GM12865 (cell line): ENCODE measurements around the gene C6orf89.

ENCODE experiments used
- DNase-seq: peaks from one replicate; pipeline ENCODE4 v3.0.0; 2010; ENCODE audit warnings: low read depth
- H3K4me3 ChIP-seq: 2 replicates; pipeline ENCODE4 v1.5.1; 2011; ENCODE audit warnings: mild to moderate bottlenecking, low read depth, low read length, control low read depth
- TF ChIP-seq, protein P1 (sequence below): IDR thresholded peaks from 2 replicates; pipeline ENCODE4 v1.5.1; 2011; ENCODE audit warnings: low read length, control low read depth, low read depth, inconsistent platforms; ENCODE audit not compliant: insufficient read depth; ENCODE audit errors: missing control alignments

C6orf89 gene

DNA sequence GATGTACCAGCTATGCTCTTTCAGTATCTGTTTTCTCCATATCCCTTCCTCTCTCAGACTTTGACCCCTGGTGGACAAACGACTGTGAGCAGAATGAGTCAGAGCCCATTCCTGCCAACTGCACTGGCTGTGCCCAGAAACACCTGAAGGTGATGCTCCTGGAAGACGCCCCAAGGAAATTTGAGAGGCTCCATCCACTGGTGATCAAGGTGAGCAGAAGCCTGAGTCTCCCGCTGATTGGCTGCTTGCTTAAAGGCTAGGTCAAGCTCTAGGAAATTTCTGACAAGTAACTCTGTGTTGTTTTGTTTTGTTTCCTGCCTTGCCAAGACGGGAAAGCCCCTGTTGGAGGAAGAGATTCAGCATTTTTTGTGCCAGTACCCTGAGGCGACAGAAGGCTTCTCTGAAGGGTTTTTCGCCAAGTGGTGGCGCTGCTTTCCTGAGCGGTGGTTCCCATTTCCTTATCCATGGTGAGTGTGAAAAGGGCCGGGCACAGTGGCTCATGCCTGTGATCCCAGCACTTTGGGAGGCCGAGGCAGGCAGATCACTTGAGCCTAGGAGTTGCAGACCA, 28.6 kb downstream of the C6orf89 start:
- TF ChIP-seq, protein P1, sequence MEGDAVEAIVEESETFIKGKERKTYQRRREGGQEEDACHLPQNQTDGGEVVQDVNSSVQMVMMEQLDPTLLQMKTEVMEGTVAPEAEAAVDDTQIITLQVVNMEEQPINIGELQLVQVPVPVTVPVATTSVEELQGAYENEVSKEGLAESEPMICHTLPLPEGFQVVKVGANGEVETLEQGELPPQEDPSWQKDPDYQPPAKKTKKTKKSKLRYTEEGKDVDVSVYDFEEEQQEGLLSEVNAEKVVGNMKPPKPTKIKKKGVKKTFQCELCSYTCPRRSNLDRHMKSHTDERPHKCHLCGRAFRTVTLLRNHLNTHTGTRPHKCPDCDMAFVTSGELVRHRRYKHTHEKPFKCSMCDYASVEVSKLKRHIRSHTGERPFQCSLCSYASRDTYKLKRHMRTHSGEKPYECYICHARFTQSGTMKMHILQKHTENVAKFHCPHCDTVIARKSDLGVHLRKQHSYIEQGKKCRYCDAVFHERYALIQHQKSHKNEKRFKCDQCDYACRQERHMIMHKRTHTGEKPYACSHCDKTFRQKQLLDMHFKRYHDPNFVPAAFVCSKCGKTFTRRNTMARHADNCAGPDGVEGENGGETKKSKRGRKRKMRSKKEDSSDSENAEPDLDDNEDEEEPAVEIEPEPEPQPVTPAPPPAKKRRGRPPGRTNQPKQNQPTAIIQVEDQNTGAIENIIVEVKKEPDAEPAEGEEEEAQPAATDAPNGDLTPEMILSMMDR, result peak; percentile 5
- DNase-seq, result no peak
- H3K4me3 ChIP-seq, result no peak overlapping the region

DNA sequence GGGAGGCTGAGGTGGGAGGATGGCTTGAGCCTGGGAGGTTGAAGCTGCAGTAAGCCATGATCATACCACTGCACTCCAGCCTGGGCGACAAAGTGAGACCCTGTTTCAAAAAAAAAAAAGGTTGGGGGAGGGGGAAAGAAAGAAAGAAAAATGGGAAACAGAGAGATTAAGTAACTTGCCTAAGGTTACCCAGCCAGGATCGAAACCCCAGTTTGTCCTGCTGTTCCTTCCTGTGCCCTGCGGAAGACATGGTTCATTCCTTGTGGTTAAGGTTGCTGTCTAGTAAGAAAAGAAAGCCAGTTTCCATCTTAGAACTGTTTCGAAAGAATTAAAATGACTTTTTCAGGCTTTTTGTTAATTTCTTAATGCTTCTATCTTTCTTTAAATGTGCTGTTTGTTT, 29.8 kb downstream of the C6orf89 start:
- no peak overlapping the region for H3K4me3 ChIP-seq
- DNase-seq, result no peak
- TF ChIP-seq, protein P1, result no peak

DNA sequence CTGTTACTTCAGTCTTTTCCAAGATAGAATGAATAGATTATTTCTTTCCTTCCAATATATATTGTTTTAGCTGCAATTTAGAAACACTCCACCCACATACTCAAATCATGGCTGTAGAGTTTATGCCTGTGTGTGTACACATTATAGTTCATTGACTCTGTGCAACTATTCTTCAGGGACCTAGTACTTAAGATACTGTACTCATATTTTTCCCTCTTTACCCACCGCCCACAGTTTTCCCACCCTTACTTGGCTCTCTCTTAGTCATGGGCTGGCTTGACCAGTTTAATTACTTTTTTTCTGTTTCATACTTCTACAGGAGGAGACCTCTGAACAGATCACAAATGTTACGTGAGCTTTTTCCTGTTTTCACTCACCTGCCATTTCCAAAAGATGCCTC, 30.4 kb downstream of the C6orf89 start:
- DNase-seq, result no peak
- H3K4me3 ChIP-seq, result no peak overlapping the region
- TF ChIP-seq, protein P1, result no peak

DNA sequence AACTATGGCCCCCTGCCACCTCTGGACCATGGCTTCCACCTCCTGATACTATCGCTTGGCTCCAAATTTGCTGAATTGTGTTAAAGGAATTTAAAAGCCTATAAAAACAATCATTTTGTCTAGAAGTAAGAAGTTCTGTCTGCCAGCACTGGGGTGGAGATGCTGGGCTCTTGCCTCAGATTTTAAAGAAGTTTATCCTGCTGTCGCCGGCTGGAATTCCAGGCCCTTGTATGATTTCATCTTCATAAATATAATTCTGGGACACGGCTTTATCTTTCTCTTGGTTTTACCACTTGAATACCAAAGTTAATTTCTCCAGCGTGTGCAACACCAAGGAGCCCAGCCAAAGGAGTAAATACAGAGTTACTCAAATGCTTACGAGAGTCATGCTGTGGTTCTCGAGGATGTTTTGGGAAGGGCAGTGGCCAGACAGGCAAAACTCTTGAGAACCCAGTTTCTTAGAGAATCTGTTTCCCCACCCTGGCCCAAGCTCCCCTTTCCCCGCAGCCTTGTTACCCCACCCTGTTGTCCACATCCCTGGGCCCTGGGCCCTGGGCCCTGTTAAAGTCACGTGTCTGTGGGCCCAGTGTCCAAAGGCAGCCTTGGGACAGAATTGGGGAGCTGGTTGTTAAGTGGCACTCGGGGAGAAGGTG, 31.9 kb downstream of the C6orf89 start:
- H3K4me3 ChIP-seq, result no peak overlapping the region
- TF ChIP-seq, protein P1, result no peak
- DNase-seq, result no peak

DNA sequence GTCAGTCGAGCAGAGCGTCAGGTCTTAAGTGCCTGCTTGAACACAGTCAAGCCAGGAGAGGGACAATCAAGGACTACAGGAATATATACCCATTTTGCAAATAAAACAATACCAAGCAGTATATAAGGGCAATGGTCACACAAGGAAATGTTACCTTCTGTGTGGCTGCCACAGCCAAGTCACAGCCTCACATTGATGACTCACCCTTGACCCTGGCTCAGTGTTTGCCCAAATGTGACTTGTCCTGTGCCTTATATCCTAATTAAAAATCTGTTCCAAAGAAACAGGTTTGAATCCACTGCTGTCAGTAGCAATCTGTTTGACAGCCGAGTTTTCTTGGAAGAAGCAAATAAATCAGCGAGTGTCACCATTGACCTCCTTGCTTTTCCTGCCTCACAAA, 34.3 kb downstream of the C6orf89 start:
- no peak for DNase-seq
- TF ChIP-seq, protein P1, result no peak
- no peak overlapping the region for H3K4me3 ChIP-seq

DNA sequence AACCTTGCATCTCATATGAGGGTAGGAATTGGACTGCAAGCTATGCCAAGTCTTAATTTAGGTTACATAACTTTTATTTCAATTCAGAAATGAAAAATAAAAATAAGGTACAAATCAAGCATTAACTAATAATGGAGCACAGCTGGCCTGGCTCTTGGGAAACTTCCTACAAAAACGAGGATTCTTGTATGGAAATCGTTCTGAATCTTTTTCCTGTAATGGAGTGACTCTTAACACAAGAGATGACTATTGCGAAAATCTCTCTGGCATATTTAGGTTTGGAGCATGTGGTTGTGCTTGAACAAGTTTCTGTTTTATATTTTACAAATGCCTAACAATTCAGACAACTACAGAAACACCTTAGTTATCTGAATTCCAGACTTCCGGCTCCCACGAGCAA, 34.8 kb downstream of the C6orf89 start:
- TF ChIP-seq, protein P1, result no peak
- no peak overlapping the region for H3K4me3 ChIP-seq
- DNase-seq, result no peak

DNA sequence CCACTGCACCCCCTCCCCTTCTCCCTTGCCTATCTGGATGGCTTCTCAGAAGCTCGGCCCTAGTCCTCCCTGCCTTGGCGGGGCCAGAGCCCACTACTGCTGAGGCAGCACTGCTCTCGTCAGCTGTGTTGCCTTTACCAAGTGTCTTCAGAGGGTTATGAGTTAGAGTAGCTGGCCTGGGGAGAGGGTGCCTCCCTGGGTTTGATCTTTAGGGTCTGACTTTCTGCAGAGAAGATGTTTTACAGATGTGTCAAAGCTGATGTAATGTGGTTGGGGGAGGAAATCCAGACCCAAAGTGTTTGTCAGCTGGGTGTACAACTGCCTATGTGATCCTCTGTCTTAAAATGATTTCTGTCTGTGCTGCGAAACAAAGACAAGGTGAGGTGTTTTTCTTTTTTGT, 38.4 kb downstream of the C6orf89 start:
- no peak overlapping the region for H3K4me3 ChIP-seq
- DNase-seq, result no peak
- TF ChIP-seq, protein P1, result no peak
